ENCODE measurements around the gene CAMK1D. TPM values are rescaled to one million over a fixed set of nuclear protein-coding genes. Genes with fewer than 3 reads are reported as not detected.

The CAMK1D gene
- polyA plus RNA-seq, 1 experiment = 8.2 TPM

GRCh38 chr10:12658526-12658925, 309.2 kb downstream of the CAMK1D start:
- TF ChIP-seq, protein P1, sequence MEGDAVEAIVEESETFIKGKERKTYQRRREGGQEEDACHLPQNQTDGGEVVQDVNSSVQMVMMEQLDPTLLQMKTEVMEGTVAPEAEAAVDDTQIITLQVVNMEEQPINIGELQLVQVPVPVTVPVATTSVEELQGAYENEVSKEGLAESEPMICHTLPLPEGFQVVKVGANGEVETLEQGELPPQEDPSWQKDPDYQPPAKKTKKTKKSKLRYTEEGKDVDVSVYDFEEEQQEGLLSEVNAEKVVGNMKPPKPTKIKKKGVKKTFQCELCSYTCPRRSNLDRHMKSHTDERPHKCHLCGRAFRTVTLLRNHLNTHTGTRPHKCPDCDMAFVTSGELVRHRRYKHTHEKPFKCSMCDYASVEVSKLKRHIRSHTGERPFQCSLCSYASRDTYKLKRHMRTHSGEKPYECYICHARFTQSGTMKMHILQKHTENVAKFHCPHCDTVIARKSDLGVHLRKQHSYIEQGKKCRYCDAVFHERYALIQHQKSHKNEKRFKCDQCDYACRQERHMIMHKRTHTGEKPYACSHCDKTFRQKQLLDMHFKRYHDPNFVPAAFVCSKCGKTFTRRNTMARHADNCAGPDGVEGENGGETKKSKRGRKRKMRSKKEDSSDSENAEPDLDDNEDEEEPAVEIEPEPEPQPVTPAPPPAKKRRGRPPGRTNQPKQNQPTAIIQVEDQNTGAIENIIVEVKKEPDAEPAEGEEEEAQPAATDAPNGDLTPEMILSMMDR (IDR thresholded peaks at IDR 0.05; ENCODE audit: low read depth, low read length) = no peak
- POLR2A ChIA-PET = no interaction called here
- CTCF ChIA-PET = interaction anchor here (0.6 kb wide), 1 partner anchor 390 kb away, joined by 5 read pairs; no protein-coding TSS in a partner anchor
- DNase-seq (ENCODE audit: low read depth, low spot score) = no peak
- H3K4me3 ChIP-seq (ENCODE audit: low read depth, low read length) = no peak overlapping the region
- no peak overlapping the region for H3K27ac ChIP-seq (ENCODE audit: low read depth, low read length)
- H3K27me3 ChIP-seq (ENCODE audit: control insufficient read depth, insufficient read depth, low read length) = no peaks in the 10 kb centered on the region
- no peaks in the 10 kb centered on the region; the same call in 1 of the 2 replicates for H3K9me3 ChIP-seq (ENCODE audit: control insufficient read depth, insufficient read depth, low read length)

- H3K4me3 ChIP-seq (ENCODE audit: low read depth, low read length) = no peak overlapping the region
Observed at GRCh38 chr10:12659706-12660105, 310.4 kb downstream of the CAMK1D start.

DNA sequence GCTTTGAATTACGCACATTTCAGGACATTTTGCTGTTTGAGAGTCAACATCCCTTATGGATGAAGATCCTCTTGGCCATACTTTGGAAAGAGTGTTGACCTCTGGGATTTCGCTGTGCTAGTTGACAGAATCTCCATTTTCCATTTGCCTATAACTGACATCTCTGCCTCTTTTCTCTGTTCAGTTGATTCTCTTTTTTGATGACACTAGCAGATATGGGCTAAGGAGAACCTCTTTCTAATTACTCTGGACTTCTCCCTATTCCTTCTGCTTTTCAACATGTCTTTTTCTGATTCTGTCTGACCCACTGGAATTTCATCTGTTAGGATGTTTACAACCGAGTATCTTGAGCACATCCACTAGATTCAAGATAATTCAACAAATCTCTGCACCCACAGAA, 311.5 kb downstream of the CAMK1D start:
- Histone ChIP-seq H3K27me3 (ENCODE audit: control insufficient read depth, insufficient read depth, low read length) (no peaks in the 10 kb centered on the region), H3K9me3 (ENCODE audit: control insufficient read depth, insufficient read depth, low read length) (no peaks in the 10 kb centered on the region), H3K4me3 (ENCODE audit: low read depth, low read length) (no peak overlapping the region), H3K27ac (ENCODE audit: low read depth, low read length) (no peak overlapping the region)
- TF ChIP-seq, protein P1 (IDR thresholded peaks at IDR 0.05; ENCODE audit: low read depth, low read length) = no peak
- ChIA-PET CTCF (interaction anchor here (1.0 to 1.4 kb wide), 2 partner anchors 9 to 439 kb away, joined by 3 to 5 read pairs; partner anchors contain the start of gene OPTN), POLR2A (no interaction called here)
- no peak for DNase-seq (ENCODE audit: low read depth, low spot score)

More at GRCh38 chr10:12659706-12660105, 310.4 kb downstream of the CAMK1D start:
- no peaks in the 10 kb centered on the region; the same call in 1 of the 2 replicates for H3K9me3 ChIP-seq (ENCODE audit: control insufficient read depth, insufficient read depth, low read length)
- CTCF ChIA-PET = no interaction called here
- no peaks in the 10 kb centered on the region for H3K27me3 ChIP-seq (ENCODE audit: control insufficient read depth, insufficient read depth, low read length)
- POLR2A ChIA-PET = no interaction called here
- no peak for DNase-seq (ENCODE audit: low read depth, low spot score)
- TF ChIP-seq, protein P1 (IDR thresholded peaks at IDR 0.05; ENCODE audit: low read depth, low read length) = no peak
- H3K27ac ChIP-seq (ENCODE audit: low read depth, low read length) = no peak overlapping the region

DNA sequence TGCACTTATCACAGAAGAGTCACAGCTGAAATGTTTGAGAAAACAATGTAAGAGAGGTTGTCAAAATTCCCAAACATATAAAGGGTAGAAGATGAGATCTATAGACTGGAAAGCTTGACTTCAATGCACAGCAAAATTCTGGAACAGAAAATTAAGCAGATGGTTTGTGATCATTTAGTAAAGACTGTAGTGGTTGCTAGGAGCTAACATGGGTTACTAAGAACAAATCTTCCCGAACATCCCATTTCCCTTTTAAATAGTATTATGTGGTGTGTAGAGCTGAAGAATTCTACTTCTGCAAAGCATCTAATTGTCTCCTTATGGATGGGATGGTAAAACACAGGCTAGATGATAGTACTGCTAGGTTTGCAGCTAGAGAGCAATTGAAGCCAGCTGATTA, 312.3 kb downstream of the CAMK1D start:
- Histone ChIP-seq H3K4me3 (ENCODE audit: low read depth, low read length) (no peak overlapping the region), H3K27me3 (ENCODE audit: control insufficient read depth, insufficient read depth, low read length) (no peaks in the 10 kb centered on the region), H3K9me3 (ENCODE audit: control insufficient read depth, insufficient read depth, low read length) (no peaks in the 10 kb centered on the region; the same call in 1 of the 2 replicates), H3K27ac (ENCODE audit: low read depth, low read length) (no peak overlapping the region)
- POLR2A ChIA-PET = no interaction called here
- CTCF ChIA-PET = interaction anchor here (1.0 to 1.5 kb wide), 3 partner anchors 10 to 438 kb away, joined by 3 to 5 read pairs (median 4); partner anchors contain the start of gene OPTN
- TF ChIP-seq, protein P1 (IDR thresholded peaks at IDR 0.05; ENCODE audit: low read depth, low read length) = no peak
- no peak for DNase-seq (ENCODE audit: low read depth, low spot score)

DNA sequence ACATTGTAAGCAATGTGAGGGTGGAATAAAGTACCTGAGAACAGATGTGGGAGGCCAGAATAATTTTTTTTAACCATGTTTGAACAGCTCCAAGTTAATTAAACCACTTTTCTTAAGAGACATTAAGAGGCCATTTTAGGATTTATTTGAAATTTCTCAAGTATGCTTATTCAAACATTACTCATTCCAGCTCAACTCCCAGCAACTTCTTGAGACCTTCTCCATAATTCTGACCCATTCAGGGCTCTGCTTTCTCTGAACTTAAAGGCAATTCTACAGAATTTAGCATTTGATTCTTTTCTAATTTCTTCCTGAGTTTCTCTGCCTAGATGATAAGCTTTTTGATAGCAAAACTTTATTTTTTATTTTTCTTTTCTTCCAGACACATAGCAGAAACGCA, 314.5 kb downstream of the CAMK1D start:
- Histone ChIP-seq H3K27me3 (ENCODE audit: control insufficient read depth, insufficient read depth, low read length) (no peaks in the 10 kb centered on the region), H3K4me3 (ENCODE audit: low read depth, low read length) (no peak overlapping the region), H3K27ac (ENCODE audit: low read depth, low read length) (no peak overlapping the region), H3K9me3 (ENCODE audit: control insufficient read depth, insufficient read depth, low read length) (peaks cover 3% of the 10 kb centered on the region)
- DNase-seq (ENCODE audit: low read depth, low spot score) = no peak
- ChIA-PET CTCF (interaction anchor here (0.6 to 1.1 kb wide), 2 partner anchors 47 to 49 kb away, joined by 4 to 5 read pairs; no protein-coding TSS in a partner anchor), POLR2A (interaction anchor here (0.6 kb wide), 1 partner anchor 312 kb away, joined by 3 read pairs; no protein-coding TSS in a partner anchor)
- TF ChIP-seq, protein P1 (IDR thresholded peaks at IDR 0.05; ENCODE audit: low read depth, low read length) = no peak

Data from AG04450 (cell line).